SKM-1 treated with dmso at 0.1 percent for 144 hours (cell line): Measurements from ENCODE around the gene GRPEL1.

Source experiments
- DNase-seq: peaks from one replicate; lab custom pipeline; 2025; ENCODE audit not compliant: unreplicated experiment; lab: John Stamatoyannopoulos, UW

GRPEL1 gene

GRCh38 chr4:7066006-7066405 is 1.9 kb downstream of the GRPEL1 start:
- no peak for DNase-seq

- DNase-seq, result no peak
Observed at GRCh38 chr4:7063362-7063761, 4.5 kb downstream of the GRPEL1 start.

GRCh38 chr4:7062816-7063215 is 5.0 kb downstream of the GRPEL1 start:
- no peak for DNase-seq

- DNase-seq, result no peak
Observed at GRCh38 chr4:7061815-7062214, 6.0 kb downstream of the GRPEL1 start.

- no peak for DNase-seq
Observed at GRCh38 chr4:7060346-7061150, 7.3 kb downstream of the GRPEL1 start.

GRCh38 chr4:7059662-7060061 is 8.2 kb downstream of the GRPEL1 start:
- no peak for DNase-seq

GRCh38 chr4:7058792-7059191 is 9.1 kb downstream of the GRPEL1 start:
- no peak for DNase-seq

- DNase-seq, result no peak
Observed at GRCh38 chr4:7055990-7056325, 11.9 kb downstream of the GRPEL1 start.

GRCh38 chr4:7055111-7055989 is 12.5 kb downstream of the GRPEL1 start:
- no peak for DNase-seq

- DNase-seq, result no peak
Observed at GRCh38 chr4:7054106-7054880, 13.6 kb downstream of the GRPEL1 start.

- DNase-seq, result no peak
Observed at GRCh38 chr4:7052923-7053715, 14.7 kb downstream of the GRPEL1 start.

GRCh38 chr4:7052313-7052712 is 15.6 kb downstream of the GRPEL1 start:
- no peak for DNase-seq

- DNase-seq, result no peak
Observed at GRCh38 chr4:7051905-7052304, 16.0 kb downstream of the GRPEL1 start.

GRCh38 chr4:7051144-7051495 is 16.7 kb downstream of the GRPEL1 start:
- no peak for DNase-seq

GRCh38 chr4:7050481-7051143 is 17.3 kb downstream of the GRPEL1 start:
- DNase-seq, result no peak

- no peak for DNase-seq
Observed at GRCh38 chr4:7049739-7050138, 18.1 kb downstream of the GRPEL1 start.

GRCh38 chr4:7049295-7049694 is 18.6 kb downstream of the GRPEL1 start:
- DNase-seq, result no peak

- DNase-seq, result no peak
Observed at GRCh38 chr4:7048642-7049041, 19.2 kb downstream of the GRPEL1 start.

GRCh38 chr4:7046971-7047370 is 20.9 kb downstream of the GRPEL1 start:
- DNase-seq, result no peak
